HepG2 (cell line): ENCODE data around the gene CFD.

Source experiments
- KLF11 ChIP-seq: IDR thresholded peaks from 2 replicates; pipeline ENCODE4 v1.6.1; 2016; ENCODE audit warnings: missing compliant biosample characterization
- KMT2A ChIP-seq: sonication (generic); formaldehyde crosslinking; IDR thresholded peaks from 2 replicates; pipeline ENCODE4 v1.4.0; 2020; ENCODE audit warnings: missing genetic modification reagents
- NFYB ChIP-seq: sonication (generic); formaldehyde crosslinking; IDR thresholded peaks from 2 replicates; pipeline ENCODE4 v1.4.0; 2020; ENCODE audit warnings: missing genetic modification reagents
- SMC3 ChIP-seq: IDR thresholded peaks from 2 replicates; pipeline ENCODE4 v1.6.1; 2011; ENCODE audit warnings: low read length, improper control_type of control experiment
- ZBTB8A ChIP-seq: sonication (generic); formaldehyde crosslinking; IDR thresholded peaks from 2 replicates; pipeline ENCODE4 v1.4.0; 2020; ENCODE audit warnings: mild to moderate bottlenecking, low read depth, missing genetic modification reagents, borderline replicate concordance

DNA sequence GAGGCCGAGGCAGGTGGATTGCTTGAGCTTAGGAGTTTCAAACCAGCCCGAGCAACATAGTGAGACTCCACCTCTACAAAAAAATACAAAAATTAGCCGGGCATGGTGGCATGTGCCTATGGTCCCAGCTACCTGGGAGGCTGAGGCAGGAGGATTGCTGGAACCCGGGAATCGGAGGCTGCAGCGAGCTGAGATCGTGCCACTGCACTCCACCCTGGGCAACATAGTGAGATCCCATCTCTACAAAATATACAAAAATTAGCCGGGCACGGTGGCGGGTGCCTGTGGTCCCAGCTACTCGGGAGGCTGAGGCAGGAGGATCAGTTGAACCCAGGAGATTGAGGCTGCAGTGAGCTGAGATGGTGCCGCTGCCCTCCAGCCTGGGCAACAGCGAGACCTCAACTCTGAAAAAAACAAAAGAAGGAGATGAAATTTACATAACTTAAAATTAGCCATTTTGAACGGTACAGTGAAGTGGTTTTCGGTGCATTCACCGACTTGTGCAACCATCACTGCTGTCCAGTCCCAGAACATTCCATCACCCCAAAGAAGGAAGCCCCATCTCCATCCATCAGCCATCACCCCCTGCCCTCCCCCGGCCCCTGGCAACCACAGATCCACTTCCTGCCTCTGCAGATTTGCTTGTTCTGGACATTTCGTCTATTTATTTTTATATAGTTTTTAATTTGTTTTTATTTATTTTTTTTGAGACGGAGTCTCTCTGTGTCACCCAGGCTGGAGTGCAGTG lies 33.4 kb upstream of the CFD start:
- TF ChIP-seq KMT2A (CRISPR knock-in tag), result no peak
- no peak for TF ChIP-seq NFYB (CRISPR knock-in tag)
- TF ChIP-seq ZBTB8A (CRISPR knock-in tag), result no peak
- no peak for TF ChIP-seq SMC3
- no peak for TF ChIP-seq KLF11
